GM18873 (cell line): ENCODE results near the gene MAP2.

ENCODE experiments used
- ATAC-seq: cut with Tn5 transposase; IDR thresholded peaks from one replicate; pipeline ENCODE4 v1.9.1; 2021; ENCODE audit warnings: mild to moderate bottlenecking, moderate library complexity, moderate number of reproducible peaks; ENCODE audit not compliant: unreplicated experiment, low FRiP score

The MAP2 gene

GRCh38 chr2:209773377-209773776 is 349.5 kb downstream of the MAP2 start:
- no peak for ATAC-seq
